OCI-LY3 (cell line): ENCODE results near the gene CEP135.

Source experiments
- CTCF ChIP-seq: fragments of 200-600, 300-600 bp; sonication (generic); IDR thresholded peaks from 2 replicates; pipeline ENCODE4 v1.5.1; 2014; ENCODE audit warnings: antibody characterized with exemption, low read length, low read depth
- EZH2phosphoT487 ChIP-seq: fragments of 200-600 bp; shearing (Covaris generic); IDR thresholded peaks from 2 replicates; pipeline ENCODE4 v1.6.1; 2018; ENCODE audit warnings: antibody characterized with exemption, mixed run types, low read depth

DNA sequence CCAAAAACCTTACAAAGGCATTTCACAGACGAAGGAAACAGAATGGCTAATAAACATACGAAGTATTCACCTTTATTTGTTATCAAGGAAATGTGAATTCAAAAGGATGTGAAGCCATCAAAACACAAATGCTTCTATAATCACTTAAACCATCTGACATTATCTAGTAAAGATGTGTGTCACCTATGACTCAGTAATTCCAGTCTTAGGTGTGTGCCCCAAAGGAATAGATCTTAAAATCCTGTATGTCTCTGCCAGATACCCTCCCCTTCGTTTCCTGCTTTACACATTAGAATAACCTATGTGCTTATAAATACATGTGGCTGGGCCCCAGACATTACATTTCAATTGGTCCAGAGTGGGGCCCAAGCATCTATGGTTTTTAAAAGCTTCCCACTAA, 41.8 kb upstream of the CEP135 start:
- TF ChIP-seq CTCF (no peak), EZH2phosphoT487 (no peak)
